Gastrocnemius medialis (tissue), 4 donors: ENCODE data around the gene POLR3A. TPM values are rescaled to one million over a fixed set of nuclear protein-coding genes. Genes with fewer than 3 reads are reported as not detected.

ENCODE experiments used
- ATAC-seq, 2 donors: fragments of 150-250 bp; one replicate each; pipeline ENCODE4 v1.9.1; 2016
- DNase-seq, 2 donors: peaks; one replicate each; pipeline ENCODE4 v3.0.0-alpha.2; 2019
- H3K27ac ChIP-seq, 4 donors: fragments of 200-600 bp; sonication (generic); 1 replicate in 1 of 4; 2 replicates in 3 of 4; pipeline ENCODE4 v1.5.1; 2016 to 2018; ENCODE audit warnings: mild to moderate bottlenecking in 2 of 4, moderate library complexity in 1 of 4
- H3K27me3 ChIP-seq, 3 donors: fragments of 200-600 bp; sonication (generic) in 2 of 3; 1 replicate in 1 of 3; 2 replicates in 2 of 3; pipeline versions ENCODE4 v1.5.1 to v1.6.0; 2016 to 2019; ENCODE audit warnings: mild to moderate bottlenecking in 1 of 3, moderate library complexity in 1 of 3
- H3K36me3 ChIP-seq, 2 donors: fragments of 200-600 bp; sonication (generic) in 1 of 2; one replicate each; pipeline ENCODE4 v1.5.1; 2017 to 2018
- H3K4me1 ChIP-seq, 2 donors: fragments of 200-600 bp; sonication (generic) in 1 of 2; one replicate each; pipeline ENCODE4 v1.5.1; 2016 to 2017; ENCODE audit warnings: mild to moderate bottlenecking in 2 of 2
- H3K4me3 ChIP-seq, 4 donors: fragments of 200-600 bp; sonication (generic) in 3 of 4; 1 replicate in 1 of 4; 2 replicates in 3 of 4; pipeline ENCODE4 v1.5.1; 2016 to 2019; ENCODE audit warnings: mild to moderate bottlenecking in 2 of 4
- H3K9me3 ChIP-seq, 3 donors: fragments of 200-600 bp; sonication (generic) in 2 of 3; 1 replicate in 1 of 3; 2 replicates in 2 of 3; pipeline ENCODE4 v1.5.1; 2016 to 2019
- CTCF ChIP-seq, 5 experiments: fragments of 450-650 bp in 3 of 5; fragments of 200-600 bp in 2 of 5; sonication (generic) in 2 of 5; IDR thresholded peaks in 4 of 5; conservative IDR thresholded peaks in 1 of 5; 1 replicate in 4 of 5; 2 replicates in 1 of 5; pipeline ENCODE4 v1.5.1; 2016 to 2019; ENCODE audit warnings: antibody characterized with exemption in 5 of 5, mild to moderate bottlenecking in 3 of 5, moderate library complexity in 3 of 5
- POLR2A ChIP-seq, 2 donors: fragments of 450-650 bp; IDR thresholded peaks; one replicate each; pipeline ENCODE4 v1.6.1; 2017; ENCODE audit warnings: antibody characterized with exemption in 2 of 2, mild to moderate bottlenecking in 2 of 2, moderate library complexity in 2 of 2
- in situ Hi-C, 4 donors: fragments of 200-750 bp; cut with MboI; loops; one replicate each; pipeline versions ENCODE4 v1.15.0 to v1.8.0; 2017; ENCODE audit warnings: low sequenced_read_pairs in 4 of 4
- intact Hi-C: fragments of 100-400 bp; cut with DNase I; formaldehyde crosslinking; loops from one replicate; pipeline ENCODE4 v1.15.1; 2023; ENCODE audit warnings: low total_unique reads
- total RNA-seq, 4 donors: library from RNA; depleted of rRNA; stranded (reverse); fragments of >200 nt; gene quantifications; one replicate each; pipeline versions ENCODE4 v1.1.0 to v1.2.3, GENCODE V29; 2016

Gene POLR3A
- total RNA-seq, 4 donors from 2014 or later: 11.0 to 17.4 (median 15.5) TPM

DNA sequence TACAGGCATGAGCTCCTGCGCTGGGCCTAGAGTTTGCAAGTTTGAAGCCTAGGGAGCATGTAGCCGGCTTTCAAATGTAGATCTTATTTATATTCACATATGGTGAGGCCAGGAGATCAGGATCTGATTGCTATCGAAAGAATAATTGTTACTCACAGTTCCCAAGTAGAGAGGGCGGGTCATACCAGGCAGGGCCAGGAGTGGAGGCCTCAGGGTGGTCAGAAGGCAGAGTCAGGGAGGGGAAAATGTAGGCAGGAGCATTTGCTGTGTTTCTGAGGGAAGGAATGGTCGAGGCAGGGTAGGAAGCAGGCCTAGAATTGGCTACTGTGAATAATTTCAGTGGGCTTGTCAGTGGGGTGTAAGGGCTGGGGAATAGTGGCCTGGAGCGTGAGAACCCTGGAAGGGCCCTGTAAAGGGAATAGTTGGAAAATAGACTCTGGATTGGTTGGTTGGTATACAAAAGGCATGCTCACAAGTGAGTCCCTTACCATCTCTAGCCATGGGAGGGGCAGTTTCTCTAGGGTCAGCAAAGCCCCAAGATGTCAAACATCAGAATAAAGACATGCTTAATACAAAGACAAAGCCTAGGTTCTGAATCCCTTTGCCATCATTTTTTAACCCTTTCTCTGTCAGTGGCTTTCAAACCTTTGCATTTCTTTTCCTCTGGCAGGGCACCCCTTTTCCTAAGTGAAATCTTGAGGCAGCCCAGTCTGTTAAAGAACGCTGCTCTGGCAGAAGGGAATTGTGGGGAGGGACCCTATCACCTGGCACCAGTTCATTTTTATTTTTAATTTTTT, 66.8 kb downstream of the POLR3A start:
- H3K4me1 ChIP-seq: no peaks in the 10 kb centered on the region
- TF ChIP-seq CTCF (IDR thresholded peaks at IDR 0.05 in 4 of 5, conservative IDR thresholded peaks at IDR 0.05 in 1 of 5) (no peak), POLR2A (IDR thresholded peaks at IDR 0.05) (no peak)
- ATAC-seq (no peak), DNase-seq (no peak)
- H3K4me3 ChIP-seq: no peak overlapping the region
- H3K9me3 ChIP-seq: no peaks in the 10 kb centered on the region
- H3K27me3 ChIP-seq: no peaks in the 10 kb centered on the region
- in situ Hi-C loops (no loop called here), intact Hi-C loops (no loop called here)
- no peaks in the 10 kb centered on the region for H3K36me3 ChIP-seq
- H3K27ac ChIP-seq: no peak overlapping the region

- intact Hi-C loops (no loop called here), in situ Hi-C loops (no loop called here)
- H3K27me3 ChIP-seq: no peaks in the 10 kb centered on the region
- no peak overlapping the region for H3K4me3 ChIP-seq
- TF ChIP-seq CTCF (IDR thresholded peaks at IDR 0.05 in 4 of 5, conservative IDR thresholded peaks at IDR 0.05 in 1 of 5) (no peak), POLR2A (IDR thresholded peaks at IDR 0.05) (no peak)
- no peak overlapping the region for H3K27ac ChIP-seq
- no peaks in the 10 kb centered on the region for H3K36me3 ChIP-seq
- ATAC-seq (no peak), DNase-seq (no peak)
- H3K4me1 ChIP-seq: no peaks in the 10 kb centered on the region
- no peaks in the 10 kb centered on the region for H3K9me3 ChIP-seq
Measured at GRCh38 chr10:77961668-77962067, 67.6 kb downstream of the POLR3A start.

GRCh38 chr10:77960829-77961329, 68.4 kb downstream of the POLR3A start:
- Histone ChIP-seq H3K27me3 (no peaks in the 10 kb centered on the region), H3K4me1 (no peaks in the 10 kb centered on the region), H3K36me3 (no peaks in the 10 kb centered on the region), H3K4me3 (no peak overlapping the region), H3K27ac (no peak overlapping the region), H3K9me3 (no peaks in the 10 kb centered on the region)
- TF ChIP-seq CTCF (IDR thresholded peaks at IDR 0.05 in 4 of 5, conservative IDR thresholded peaks at IDR 0.05 in 1 of 5) (no peak), POLR2A (IDR thresholded peaks at IDR 0.05) (no peak)
- intact Hi-C loops (no loop called here), in situ Hi-C loops (no loop called here)
- no peak for DNase-seq
- no peak for ATAC-seq

DNA sequence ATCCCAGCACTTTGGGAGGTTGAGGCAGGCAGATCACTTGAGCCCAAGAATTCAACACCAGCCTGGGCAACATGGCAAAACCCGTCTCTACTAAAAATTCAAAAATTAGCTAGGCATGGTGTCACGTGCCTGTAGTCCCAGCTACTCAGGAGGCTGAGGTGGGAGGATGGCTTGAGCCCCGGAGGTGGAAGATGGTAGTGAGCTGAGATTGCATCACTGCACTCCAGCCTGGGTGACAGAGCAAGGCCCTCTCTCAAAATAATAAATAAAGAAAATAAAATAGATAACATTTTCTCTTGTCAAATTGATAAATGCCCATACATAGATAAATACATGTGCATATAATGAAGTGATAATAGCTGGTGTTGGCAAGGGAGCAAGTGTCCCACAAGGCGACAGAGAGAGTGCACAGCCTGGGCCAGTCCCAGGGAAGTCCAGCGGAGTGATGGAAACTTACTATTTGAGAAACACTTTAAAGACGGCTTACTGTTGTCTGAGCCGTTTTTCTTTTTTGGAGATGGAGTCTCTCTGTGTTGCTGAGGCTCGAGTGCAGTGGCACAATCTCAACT, 69.3 kb downstream of the POLR3A start:
- TF ChIP-seq POLR2A (IDR thresholded peaks at IDR 0.05): no peak
- H3K9me3 ChIP-seq: no peaks in the 10 kb centered on the region
- intact Hi-C loops (no loop called here), in situ Hi-C loops (no loop called here)
- H3K36me3 ChIP-seq: no peaks in the 10 kb centered on the region
- no peak overlapping the region for H3K4me3 ChIP-seq
- no peaks in the 10 kb centered on the region for H3K4me1 ChIP-seq
- no peak overlapping the region for H3K27ac ChIP-seq
- DNase-seq (no peak), ATAC-seq (no peak)
- no peaks in the 10 kb centered on the region for H3K27me3 ChIP-seq

- Histone ChIP-seq H3K4me1 (no peaks in the 10 kb centered on the region), H3K9me3 (no peaks in the 10 kb centered on the region), H3K27ac (no peak overlapping the region), H3K4me3 (no peak overlapping the region), H3K36me3 (no peaks in the 10 kb centered on the region), H3K27me3 (no peaks in the 10 kb centered on the region)
- no peak for TF ChIP-seq POLR2A (IDR thresholded peaks at IDR 0.05)
- no peak for TF ChIP-seq CTCF (IDR thresholded peaks at IDR 0.05 in 4 of 5, conservative IDR thresholded peaks at IDR 0.05 in 1 of 5)
- intact Hi-C loops: no loop called here
- no peak for ATAC-seq
- no peak for DNase-seq
- in situ Hi-C loops: no loop called here
Measured at GRCh38 chr10:77959384-77959783, 69.9 kb downstream of the POLR3A start.
